Body of pancreas (tissue), 4 donors: ENCODE data around the gene ADGRE3. TPM values are rescaled to one million over a fixed set of nuclear protein-coding genes. Genes with fewer than 3 reads are reported as not detected.

ENCODE experiments used
- ATAC-seq: fragments of 150-250 bp; one replicate; pipeline ENCODE4 v1.9.1; 2016
- DNase-seq, 4 donors: peaks; one replicate each; pipeline ENCODE4 v3.0.0-alpha.2; 2019
- H3K27ac ChIP-seq, 4 donors: fragments of 200-600 bp; sonication (generic); 1 replicate in 3 of 4; 2 replicates in 1 of 4; pipeline versions ENCODE4 v1.5.1 to v1.6.1; 2016 to 2019; ENCODE audit warnings: mild to moderate bottlenecking in 1 of 4, mixed read lengths in 1 of 4, moderate library complexity in 1 of 4
- H3K27me3 ChIP-seq, 2 donors: fragments of 200-600 bp; sonication (generic); one replicate each; pipeline ENCODE4 v1.6.0; 2016; ENCODE audit warnings: mild to moderate bottlenecking in 1 of 2
- H3K36me3 ChIP-seq, 2 donors: fragments of 200-600 bp; sonication (generic); replicated peaks in 1 of 2; 2 replicates each; pipeline ENCODE4 v1.5.1; 2016; ENCODE audit warnings: low read depth in 2 of 2; ENCODE audit not compliant: insufficient read depth in 1 of 2
- H3K4me1 ChIP-seq: fragments of 200-600 bp; sonication (generic); one replicate; pipeline ENCODE4 v1.6.0; 2016
- H3K4me3 ChIP-seq, 2 donors: fragments of 200-600 bp; sonication (generic); 1 replicate in 1 of 2; 2 replicates in 1 of 2; pipeline ENCODE4 v1.5.1; 2016 to 2019
- H3K9me3 ChIP-seq, 3 donors: fragments of 200-600 bp; sonication (generic); 1 replicate in 2 of 3; 2 replicates in 1 of 3; pipeline ENCODE4 v1.5.1; 2016
- POLR2A ChIP-seq, 3 donors: fragments of 450-650 bp; IDR thresholded peaks; one replicate each; pipeline ENCODE4 v1.6.1; 2016; ENCODE audit warnings: antibody characterized with exemption in 3 of 3, mild to moderate bottlenecking in 2 of 3
- WGBS, 2 donors: methylation state at CpG; one replicate each; pipeline ENCODE4 v1.1.5; 2017; 5-methylcytosine and 5-hydroxymethylcytosine counted together
- intact Hi-C: fragments of 100-400 bp; cut with DNase I; formaldehyde crosslinking; loops from one replicate; pipeline ENCODE4 v1.15.1; 2023
- total RNA-seq, 2 donors: library from RNA; depleted of rRNA; stranded (reverse); fragments of >200 nt; gene quantifications; one replicate each; pipeline ENCODE4 v1.1.0, GENCODE V29; 2016
- TF ChIP-seq, protein P1 (sequence below), 7 experiments: fragments of 450-650 bp in 4 of 7; fragments of 200-600 bp in 3 of 7; sonication (generic) in 3 of 7; IDR thresholded peaks; one replicate each; pipeline ENCODE4 v1.5.1; 2016 to 2019; ENCODE audit warnings: antibody characterized with exemption in 7 of 7

Gene ADGRE3
- total RNA-seq, 2 donors from 2014 or later, result not detected

DNA sequence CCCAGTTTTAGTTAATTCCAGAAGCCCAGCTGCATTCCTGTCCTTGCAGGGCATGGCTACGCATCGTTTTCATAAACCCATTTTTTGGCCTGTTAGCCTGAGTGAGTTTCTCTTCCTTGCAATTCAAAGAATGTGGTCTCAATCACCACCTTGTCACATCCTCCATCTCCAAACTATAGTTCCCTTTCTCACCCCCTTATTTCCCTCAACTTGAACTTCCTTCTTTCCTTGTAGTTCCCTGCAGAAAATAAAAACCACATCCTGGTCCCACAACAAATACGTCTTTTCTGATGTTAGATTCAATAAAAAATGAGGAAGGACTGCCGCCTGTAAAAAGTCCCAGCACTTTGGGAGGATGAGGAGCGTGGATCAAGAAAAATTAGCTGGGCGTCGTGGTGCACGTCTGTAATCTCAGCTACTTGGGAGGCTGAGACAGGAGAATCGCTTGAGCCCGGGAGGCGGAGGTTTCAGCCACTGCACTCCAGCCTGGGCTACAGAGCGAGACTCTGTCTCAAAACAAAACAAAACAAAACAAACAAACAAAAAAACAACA lies 13.2 kb downstream of the ADGRE3 start:
- Histone ChIP-seq H3K36me3 (no peaks in the 10 kb centered on the region), H3K9me3 (no peaks in the 10 kb centered on the region), H3K4me3 (no peak overlapping the region), H3K4me1 (no peaks in the 10 kb centered on the region), H3K27ac (no peak overlapping the region), H3K27me3 (no peaks in the 10 kb centered on the region)
- WGBS, 2 donors, result 62 to 75% methylated on average over 12 of the region's 12 CpGs
- ATAC-seq (no peak), DNase-seq (peak in 1 of 4 donors; percentile 13)
- intact Hi-C loops, result no loop called here
- TF ChIP-seq, protein P1, sequence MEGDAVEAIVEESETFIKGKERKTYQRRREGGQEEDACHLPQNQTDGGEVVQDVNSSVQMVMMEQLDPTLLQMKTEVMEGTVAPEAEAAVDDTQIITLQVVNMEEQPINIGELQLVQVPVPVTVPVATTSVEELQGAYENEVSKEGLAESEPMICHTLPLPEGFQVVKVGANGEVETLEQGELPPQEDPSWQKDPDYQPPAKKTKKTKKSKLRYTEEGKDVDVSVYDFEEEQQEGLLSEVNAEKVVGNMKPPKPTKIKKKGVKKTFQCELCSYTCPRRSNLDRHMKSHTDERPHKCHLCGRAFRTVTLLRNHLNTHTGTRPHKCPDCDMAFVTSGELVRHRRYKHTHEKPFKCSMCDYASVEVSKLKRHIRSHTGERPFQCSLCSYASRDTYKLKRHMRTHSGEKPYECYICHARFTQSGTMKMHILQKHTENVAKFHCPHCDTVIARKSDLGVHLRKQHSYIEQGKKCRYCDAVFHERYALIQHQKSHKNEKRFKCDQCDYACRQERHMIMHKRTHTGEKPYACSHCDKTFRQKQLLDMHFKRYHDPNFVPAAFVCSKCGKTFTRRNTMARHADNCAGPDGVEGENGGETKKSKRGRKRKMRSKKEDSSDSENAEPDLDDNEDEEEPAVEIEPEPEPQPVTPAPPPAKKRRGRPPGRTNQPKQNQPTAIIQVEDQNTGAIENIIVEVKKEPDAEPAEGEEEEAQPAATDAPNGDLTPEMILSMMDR (IDR thresholded peaks at IDR 0.05), result no peak
- TF ChIP-seq POLR2A (IDR thresholded peaks at IDR 0.05), result no peak

DNA sequence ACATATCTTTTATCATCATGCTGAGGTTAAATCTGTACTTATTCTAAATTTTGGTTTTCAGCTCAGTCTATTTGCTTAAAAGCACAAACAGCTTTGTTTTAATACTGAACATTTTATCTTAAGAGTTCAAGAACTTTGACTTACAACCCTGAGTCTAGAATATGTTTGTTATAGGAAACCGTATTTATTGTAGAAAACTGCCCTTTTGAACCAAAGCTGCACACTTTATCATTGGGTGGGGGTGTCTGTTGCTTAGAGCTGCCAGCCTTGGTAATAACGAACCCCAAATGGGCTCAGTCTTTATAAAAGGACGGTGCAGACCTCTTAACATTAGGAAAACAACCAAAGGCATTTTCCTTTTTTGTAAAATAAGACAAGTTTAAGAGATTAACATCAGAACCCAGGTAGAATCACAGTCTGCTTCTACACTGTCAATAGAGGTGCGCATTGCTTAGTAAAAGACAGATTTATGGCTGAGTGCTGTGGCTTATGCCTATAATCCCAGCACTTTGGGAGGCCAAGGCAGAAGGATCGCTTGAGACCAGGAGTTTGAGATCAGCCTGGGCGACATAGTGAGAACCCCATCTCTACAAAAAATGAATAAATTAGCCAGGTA lies 14.7 kb downstream of the ADGRE3 start:
- TF ChIP-seq, protein P1 (IDR thresholded peaks at IDR 0.05), result no peak
- no peak for TF ChIP-seq POLR2A (IDR thresholded peaks at IDR 0.05)
- H3K27ac ChIP-seq, result no peak overlapping the region
- DNase-seq (no peak), ATAC-seq (no peak)
- no peak overlapping the region for H3K4me3 ChIP-seq
- 48 to 51% methylated on average over 6 of the region's 6 CpGs for WGBS, 2 donors
- intact Hi-C loops, result no loop called here
- no peaks in the 10 kb centered on the region for H3K36me3 ChIP-seq
- no peaks in the 10 kb centered on the region for H3K27me3 ChIP-seq
- H3K9me3 ChIP-seq, result no peaks in the 10 kb centered on the region
- no peaks in the 10 kb centered on the region for H3K4me1 ChIP-seq

DNA sequence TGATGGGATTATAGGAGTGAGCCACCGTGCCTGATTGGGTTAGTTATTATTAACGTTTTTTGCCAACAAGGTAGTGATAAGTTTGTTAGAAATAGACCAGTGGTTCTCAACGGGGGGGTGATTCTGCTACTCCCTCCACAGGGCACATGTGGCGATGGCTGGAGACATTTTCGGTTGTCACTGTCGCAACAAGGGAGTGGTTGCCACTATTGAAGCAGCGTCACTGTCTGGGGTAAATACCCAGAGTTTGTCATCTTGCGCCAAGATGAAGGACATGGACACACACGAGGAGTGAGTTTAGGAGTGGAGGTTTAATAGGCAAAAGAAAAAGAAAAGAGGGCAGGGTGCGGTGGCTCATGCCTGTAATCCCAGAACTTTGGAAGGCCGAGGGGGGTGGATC lies 18.9 kb downstream of the ADGRE3 start:
- DNase-seq (no peak), ATAC-seq (no peak)
- no peaks in the 10 kb centered on the region for H3K9me3 ChIP-seq
- no peak overlapping the region for H3K27ac ChIP-seq
- TF ChIP-seq POLR2A (IDR thresholded peaks at IDR 0.05), result no peak
- TF ChIP-seq, protein P1 (IDR thresholded peaks at IDR 0.05), result no peak
- no peaks in the 10 kb centered on the region for H3K36me3 ChIP-seq
- intact Hi-C loops, result no loop called here
- H3K4me1 ChIP-seq, result no peaks in the 10 kb centered on the region
- no peak overlapping the region for H3K4me3 ChIP-seq
- WGBS, 2 donors, result 59 to 69% methylated on average over 11 of the region's 11 CpGs
- H3K27me3 ChIP-seq, result no peaks in the 10 kb centered on the region

GRCh38 chr19:14654786-14655560 lies 19.7 kb downstream of the ADGRE3 start:
- H3K4me1 ChIP-seq, result no peaks in the 10 kb centered on the region
- no peaks in the 10 kb centered on the region for H3K9me3 ChIP-seq
- 43 to 44% methylated on average over 7 of the region's 7 CpGs for WGBS, 2 donors
- H3K36me3 ChIP-seq, result no peaks in the 10 kb centered on the region
- intact Hi-C loops, result no loop called here
- no peak for DNase-seq
- no peak overlapping the region for H3K27ac ChIP-seq
- TF ChIP-seq POLR2A (IDR thresholded peaks at IDR 0.05), result no peak
- TF ChIP-seq, protein P1 (IDR thresholded peaks at IDR 0.05), result no peak
- H3K4me3 ChIP-seq, result no peak overlapping the region
- H3K27me3 ChIP-seq, result no peaks in the 10 kb centered on the region
- no peak for ATAC-seq
